ENCODE results near the gene DZIP1. TPM values are rescaled to one million over a fixed set of nuclear protein-coding genes. Genes with fewer than 3 reads are reported as not detected.

The DZIP1 gene
- total RNA-seq, 1 experiment from 2014 or later = 33.6 TPM

GRCh38 chr13:95628488-95628887 is 16.0 kb downstream of the DZIP1 start:
- H3K14ac ChIP-seq (ENCODE audit: insufficient read depth, low read length) = no peak overlapping the region
- H3K4me2 ChIP-seq (ENCODE audit: insufficient read depth, insufficient read length, low read length) = no peak overlapping the region
- H2BK20ac ChIP-seq (ENCODE audit: low read depth, low read length, poor library complexity, severe bottlenecking) = no peak overlapping the region
- no peak overlapping the region for H2AFZ ChIP-seq (ENCODE audit: low read length)
- H3K4me1 ChIP-seq (ENCODE audit: insufficient read depth, low read length) = no peaks in the 10 kb centered on the region
- no peak overlapping the region for H4K8ac ChIP-seq (replicated peaks; ENCODE audit: insufficient read length, low read depth, low read length)
- no peak overlapping the region for H3K27ac ChIP-seq (ENCODE audit: insufficient read length, low read depth, low read length)
- no peaks in the 10 kb centered on the region for H3K9me3 ChIP-seq (ENCODE audit: control insufficient read depth, low read depth, low read length)
- no peaks in the 10 kb centered on the region for H3K79me2 ChIP-seq (ENCODE audit: insufficient read depth, low read length)
- no peak overlapping the region for H2BK12ac ChIP-seq (ENCODE audit: insufficient read length, low read depth, low read length)
- H3K4me3 Mint-ChIP-seq = no peak overlapping the region
- no peak overlapping the region for H3K4ac ChIP-seq (ENCODE audit: low read depth, low read length)
- WGBS (ENCODE audit: extremely low coverage, insufficient read length, low lambda C conversion rate) = no CpG with 5 or more reads among the region's 1 CpG
- no peak overlapping the region for H2BK15ac ChIP-seq (ENCODE audit: low read depth, low read length)
- H3K79me1 ChIP-seq (ENCODE audit: insufficient read depth, low read depth, low read length, poor library complexity, severe bottlenecking) = no peaks in the 10 kb centered on the region
- no peak overlapping the region for H2AK5ac ChIP-seq (ENCODE audit: insufficient read length, low read length)
- H3K18ac ChIP-seq (ENCODE audit: insufficient read length, low read depth, low read length) = no peak overlapping the region
- H3K23ac ChIP-seq (ENCODE audit: insufficient read length, low read depth, low read length) = no peak overlapping the region
- H3K36me3 Mint-ChIP-seq (ENCODE audit: insufficient read depth in 1 of 3, low read depth in 3 of 3) = peaks cover 51 to 77% (median 75%) of the 10 kb centered on the region in 3 experiments
- peaks cover 6% of the 10 kb centered on the region in 2 experiments for H3K4me1 Mint-ChIP-seq
- TF ChIP-seq, protein P1, sequence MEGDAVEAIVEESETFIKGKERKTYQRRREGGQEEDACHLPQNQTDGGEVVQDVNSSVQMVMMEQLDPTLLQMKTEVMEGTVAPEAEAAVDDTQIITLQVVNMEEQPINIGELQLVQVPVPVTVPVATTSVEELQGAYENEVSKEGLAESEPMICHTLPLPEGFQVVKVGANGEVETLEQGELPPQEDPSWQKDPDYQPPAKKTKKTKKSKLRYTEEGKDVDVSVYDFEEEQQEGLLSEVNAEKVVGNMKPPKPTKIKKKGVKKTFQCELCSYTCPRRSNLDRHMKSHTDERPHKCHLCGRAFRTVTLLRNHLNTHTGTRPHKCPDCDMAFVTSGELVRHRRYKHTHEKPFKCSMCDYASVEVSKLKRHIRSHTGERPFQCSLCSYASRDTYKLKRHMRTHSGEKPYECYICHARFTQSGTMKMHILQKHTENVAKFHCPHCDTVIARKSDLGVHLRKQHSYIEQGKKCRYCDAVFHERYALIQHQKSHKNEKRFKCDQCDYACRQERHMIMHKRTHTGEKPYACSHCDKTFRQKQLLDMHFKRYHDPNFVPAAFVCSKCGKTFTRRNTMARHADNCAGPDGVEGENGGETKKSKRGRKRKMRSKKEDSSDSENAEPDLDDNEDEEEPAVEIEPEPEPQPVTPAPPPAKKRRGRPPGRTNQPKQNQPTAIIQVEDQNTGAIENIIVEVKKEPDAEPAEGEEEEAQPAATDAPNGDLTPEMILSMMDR (conservative IDR thresholded peaks at IDR 0.05) = no peak
- no peak overlapping the region for H4K5ac ChIP-seq (ENCODE audit: insufficient read length, low read depth, low read length)
- H3T11ph ChIP-seq (ENCODE audit: low read length) = no peak overlapping the region
- no peaks in the 10 kb centered on the region for H3K27me3 ChIP-seq (ENCODE audit: insufficient read depth, low read length)
- H2BK5ac ChIP-seq (ENCODE audit: insufficient read length, low read length) = no peak overlapping the region
- no peaks in the 10 kb centered on the region for H3K23me2 ChIP-seq (ENCODE audit: insufficient read length, low read depth, low read length, poor library complexity, severe bottlenecking)
- H3K27ac Mint-ChIP-seq = no peak overlapping the region
- no peak overlapping the region for H2BK120ac ChIP-seq (ENCODE audit: low read depth, low read length, poor library complexity, severe bottlenecking)
- H3K27me3 Mint-ChIP-seq (ENCODE audit: low read depth) = no peaks in the 10 kb centered on the region
- no peak for DNase-seq
- H3K56ac ChIP-seq (ENCODE audit: insufficient read length, low read depth, low read length) = no peak overlapping the region
- H3K9ac ChIP-seq (ENCODE audit: extremely low read depth, insufficient read length, low read length) = no peak overlapping the region
- H3K9me3 Mint-ChIP-seq = no peaks in the 10 kb centered on the region
- H4K20me1 ChIP-seq (ENCODE audit: control insufficient read depth, insufficient read depth, insufficient read length) = no peaks in the 10 kb centered on the region
- H4K91ac ChIP-seq (ENCODE audit: insufficient read length, low read depth, low read length) = no peak overlapping the region
